ENCODE results near the gene SAG.

DNA sequence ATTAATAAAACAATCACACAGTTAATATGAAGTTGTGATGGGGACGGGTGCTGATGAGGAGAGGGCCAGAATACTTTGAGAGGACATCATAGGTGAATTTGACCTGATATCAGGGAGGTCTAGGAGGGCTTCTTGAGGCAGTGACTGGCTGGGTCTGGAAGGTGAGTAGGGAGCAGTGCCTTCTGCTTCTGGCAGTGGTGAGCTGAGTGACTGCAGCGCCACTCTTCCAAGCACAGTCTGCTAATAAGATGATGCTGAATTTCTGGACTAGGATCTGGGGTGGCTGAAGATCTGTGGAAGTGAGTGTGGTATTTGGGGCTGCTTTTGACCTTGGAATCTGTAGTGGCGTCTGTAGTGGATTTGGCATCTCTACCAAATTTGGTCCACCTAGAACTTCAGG is 52.2 kb downstream of the SAG start:
- TF ChIP-seq POLR2A (IDR thresholded peaks at IDR 0.05) (no peak), CTCF (IDR thresholded peaks at IDR 0.05 in 4 of 5, conservative IDR thresholded peaks at IDR 0.05 in 1 of 5) (no peak)

All from gastrocnemius medialis (tissue), 4 donors.